ENCODE results near the gene RPS8. TPM values are rescaled to one million over a fixed set of nuclear protein-coding genes. Genes with fewer than 3 reads are reported as not detected.
"Not testable (repeated sequence)": the region's sequence is repeated elsewhere in the genome, so short reads cannot be mapped to it uniquely, and the experiment has no call there.

RPS8 gene
- total RNA-seq, 2 donors from 2014 or later = 2,014 to 2,050 TPM

DNA sequence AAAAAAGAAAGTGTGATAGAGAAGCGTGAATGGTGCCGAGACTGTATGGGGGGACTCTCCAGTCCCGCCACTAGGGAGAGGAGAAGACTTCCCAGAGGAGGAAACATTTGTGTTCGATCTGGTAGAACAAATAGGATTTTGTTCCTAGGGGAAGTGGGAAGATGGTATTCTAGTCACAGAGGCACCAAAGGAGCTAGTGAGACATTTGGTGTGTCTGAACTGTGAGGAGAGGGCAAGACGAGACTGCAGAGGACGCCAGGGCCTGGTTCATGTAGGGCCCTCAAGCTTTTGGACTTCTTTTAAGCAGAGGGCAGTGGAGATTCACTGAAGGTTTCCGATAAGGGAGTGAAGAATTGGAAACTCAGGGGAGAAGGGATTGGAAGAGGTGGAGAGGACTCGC lies 35.9 kb downstream of the RPS8 start:
- H3K4me3 ChIP-seq (ENCODE audit: low read length) = no peak overlapping the region
- Mint-ChIP-seq H3K27me3 (ENCODE audit: insufficient read depth) (peaks cover 5% of the 10 kb centered on the region), H3K36me3 (ENCODE audit: low read depth) (peaks cover 6% of the 10 kb centered on the region), H3K27ac (no peak overlapping the region), H3K9me3 (no peaks in the 10 kb centered on the region), H3K4me3 (no peak overlapping the region), H3K4me1 (peaks cover 43% of the 10 kb centered on the region)
- TF ChIP-seq, protein P1, sequence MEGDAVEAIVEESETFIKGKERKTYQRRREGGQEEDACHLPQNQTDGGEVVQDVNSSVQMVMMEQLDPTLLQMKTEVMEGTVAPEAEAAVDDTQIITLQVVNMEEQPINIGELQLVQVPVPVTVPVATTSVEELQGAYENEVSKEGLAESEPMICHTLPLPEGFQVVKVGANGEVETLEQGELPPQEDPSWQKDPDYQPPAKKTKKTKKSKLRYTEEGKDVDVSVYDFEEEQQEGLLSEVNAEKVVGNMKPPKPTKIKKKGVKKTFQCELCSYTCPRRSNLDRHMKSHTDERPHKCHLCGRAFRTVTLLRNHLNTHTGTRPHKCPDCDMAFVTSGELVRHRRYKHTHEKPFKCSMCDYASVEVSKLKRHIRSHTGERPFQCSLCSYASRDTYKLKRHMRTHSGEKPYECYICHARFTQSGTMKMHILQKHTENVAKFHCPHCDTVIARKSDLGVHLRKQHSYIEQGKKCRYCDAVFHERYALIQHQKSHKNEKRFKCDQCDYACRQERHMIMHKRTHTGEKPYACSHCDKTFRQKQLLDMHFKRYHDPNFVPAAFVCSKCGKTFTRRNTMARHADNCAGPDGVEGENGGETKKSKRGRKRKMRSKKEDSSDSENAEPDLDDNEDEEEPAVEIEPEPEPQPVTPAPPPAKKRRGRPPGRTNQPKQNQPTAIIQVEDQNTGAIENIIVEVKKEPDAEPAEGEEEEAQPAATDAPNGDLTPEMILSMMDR (conservative IDR thresholded peaks at IDR 0.05) = peak; percentile 35
- no peak overlapping the region for H3K9ac ChIP-seq (ENCODE audit: extremely low read depth, low read length, poor library complexity, severe bottlenecking)
- no peak overlapping the region for H3K27ac ChIP-seq (ENCODE audit: low read depth, low read length)
- WGBS, 2 experiments (ENCODE audit: insufficient coverage in 1 of 2, insufficient read length in 1 of 2) = 87 to 88% methylated on average over 5 to 8 of the region's 8 CpGs
- DNase-seq = peak; percentile 47
- peaks cover 32% of the 10 kb centered on the region for H3K4me1 ChIP-seq (ENCODE audit: control insufficient read depth, insufficient read depth, low read length)
- peaks cover 7% of the 10 kb centered on the region for H3K36me3 ChIP-seq (ENCODE audit: control insufficient read depth, insufficient read depth, low read length)
- H3K9me3 ChIP-seq (ENCODE audit: control insufficient read depth, low read length) = no peaks in the 10 kb centered on the region
- no peaks in the 10 kb centered on the region for H3K27me3 ChIP-seq (ENCODE audit: control insufficient read depth, insufficient read depth, low read length, poor library complexity, severe bottlenecking)

DNA sequence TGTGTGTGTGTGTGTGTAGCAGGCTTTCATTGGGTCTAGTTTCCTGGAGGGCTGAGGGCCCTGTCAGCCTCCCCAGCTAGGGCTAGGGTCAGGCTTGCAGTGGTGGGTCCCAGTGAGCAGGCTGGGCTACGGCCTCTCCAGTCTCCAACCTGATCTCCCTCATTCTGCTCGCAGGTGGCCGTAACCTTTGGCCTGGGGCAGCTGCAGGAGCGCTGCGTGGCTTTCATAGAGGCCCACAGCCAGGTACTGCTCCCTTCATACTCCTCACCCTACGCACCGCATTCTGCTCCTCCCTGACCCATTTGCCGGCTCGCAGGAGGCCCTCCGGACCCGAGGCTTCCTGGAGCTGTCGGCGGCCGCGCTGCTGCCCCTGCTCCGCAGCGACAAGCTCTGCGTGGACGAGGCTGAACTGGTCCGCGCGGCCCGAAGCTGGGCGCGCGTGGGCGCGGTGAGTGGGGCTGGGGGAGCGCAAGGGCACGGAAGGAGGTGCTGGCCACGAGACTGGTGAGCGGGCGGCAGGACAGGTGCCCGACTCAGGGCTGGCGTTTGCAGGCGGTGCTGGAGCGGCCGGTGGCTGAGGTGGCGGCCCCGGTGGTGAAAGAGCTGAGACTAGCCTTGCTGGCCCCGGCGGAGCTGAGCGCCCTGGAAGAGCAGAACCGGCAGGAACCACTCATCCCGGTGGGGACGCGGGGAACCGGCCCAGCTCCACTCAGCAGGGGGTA lies 37.6 kb downstream of the RPS8 start:
- H3K4me3 Mint-ChIP-seq = peak overlapping the region; percentile 56
- H3K27me3 Mint-ChIP-seq (ENCODE audit: insufficient read depth) = peaks cover 8% of the 10 kb centered on the region
- no peaks in the 10 kb centered on the region for H3K9me3 ChIP-seq (ENCODE audit: control insufficient read depth, low read length)
- TF ChIP-seq, protein P1 (conservative IDR thresholded peaks at IDR 0.05) = no peak
- WGBS, 2 experiments (ENCODE audit: insufficient coverage in 1 of 2, insufficient read length in 1 of 2) = 92 to 94% methylated on average over 36 to 48 of the region's 48 CpGs
- DNase-seq = peak; percentile 77
- no peak overlapping the region for H3K9ac ChIP-seq (ENCODE audit: extremely low read depth, low read length, poor library complexity, severe bottlenecking)
- no peaks in the 10 kb centered on the region for H3K27me3 ChIP-seq (ENCODE audit: control insufficient read depth, insufficient read depth, low read length, poor library complexity, severe bottlenecking)
- H3K4me3 ChIP-seq (ENCODE audit: low read length) = no peak overlapping the region
- no peaks in the 10 kb centered on the region for H3K9me3 Mint-ChIP-seq
- no peak overlapping the region for H3K27ac ChIP-seq (ENCODE audit: low read depth, low read length)
- H3K36me3 Mint-ChIP-seq (ENCODE audit: low read depth) = peaks cover 4% of the 10 kb centered on the region
- H3K27ac Mint-ChIP-seq = no peak overlapping the region
- peaks cover 18% of the 10 kb centered on the region for H3K4me1 ChIP-seq (ENCODE audit: control insufficient read depth, insufficient read depth, low read length)
- peaks cover 31% of the 10 kb centered on the region for H3K4me1 Mint-ChIP-seq
- no peaks in the 10 kb centered on the region for H3K36me3 ChIP-seq (ENCODE audit: control insufficient read depth, insufficient read depth, low read length)

DNA sequence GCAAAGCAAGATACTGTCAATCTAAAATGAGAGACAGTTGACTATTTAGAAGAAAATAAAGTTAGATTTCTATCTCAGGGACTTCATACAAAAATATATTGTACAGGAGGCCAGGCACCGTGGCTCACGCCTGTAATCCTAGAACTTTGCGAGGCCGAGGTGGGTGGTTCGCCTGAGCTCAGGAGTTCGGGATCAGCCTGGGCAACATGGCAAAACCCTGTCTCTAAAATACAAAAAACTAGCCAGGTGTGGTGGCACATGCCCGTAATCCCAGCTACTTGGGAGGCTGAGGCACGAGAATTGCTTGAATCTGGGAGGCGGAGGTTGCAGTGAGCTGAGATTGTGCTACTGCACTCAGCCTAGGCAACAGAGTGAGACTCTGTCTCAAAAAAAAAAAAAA lies 40.6 kb downstream of the RPS8 start:
- H3K27ac Mint-ChIP-seq = not testable (repeated sequence)
- 94 to 96% methylated on average over 6 to 9 of the region's 9 CpGs for WGBS, 2 experiments (ENCODE audit: insufficient coverage in 1 of 2, insufficient read length in 1 of 2)

More for the DNA sequence above, 40.6 kb downstream of the RPS8 start:
- not testable (repeated sequence) for H3K4me1 ChIP-seq (ENCODE audit: control insufficient read depth, insufficient read depth, low read length); DNase-seq; H3K27me3 ChIP-seq (ENCODE audit: control insufficient read depth, insufficient read depth, low read length, poor library complexity, severe bottlenecking); H3K27ac ChIP-seq (ENCODE audit: low read depth, low read length); H3K4me3 Mint-ChIP-seq; H3K36me3 ChIP-seq (ENCODE audit: control insufficient read depth, insufficient read depth, low read length); H3K9ac ChIP-seq (ENCODE audit: extremely low read depth, low read length, poor library complexity, severe bottlenecking); H3K9me3 Mint-ChIP-seq; H3K4me3 ChIP-seq (ENCODE audit: low read length); H3K9me3 ChIP-seq (ENCODE audit: control insufficient read depth, low read length); H3K36me3 Mint-ChIP-seq (ENCODE audit: low read depth)
- H3K4me1 Mint-ChIP-seq = peaks cover 26% of the 10 kb centered on the region
- H3K27me3 Mint-ChIP-seq (ENCODE audit: insufficient read depth) = peaks cover 11% of the 10 kb centered on the region

Data from endodermal cell (in vitro differentiated cells).